IMR-90 (cell line): Measurements from ENCODE around the gene TMEM131. TPM values are rescaled to one million over a fixed set of nuclear protein-coding genes. Genes with fewer than 3 reads are reported as not detected.

Experiments
- ATAC-seq: fragments of 200-7000 bp; cut with Tn5 transposase; 2 replicates; pipeline ENCODE4 v1.9.1; 2020; ENCODE audit warnings: low read depth, mild to moderate bottlenecking, moderate library complexity
- BruUV-seq: library from RNA; stranded (reverse); fragments of 400-500 nt; replicated peaks from 2 replicates; lab custom pipeline; 2021; lab: Mats Ljungman, UMichigan
- CTCF ChIA-PET: fragments of 300-600 bp; formaldehyde crosslinking; extraction: SDS; loops from one replicate; lab custom pipeline; 2021; ENCODE audit warnings: antibody characterized with exemption; lab: Yijun Ruan, JAX
- POLR2A ChIA-PET: fragments of 300-600 bp; sonication (Branson Sonifier 250); formaldehyde crosslinking; loops from one replicate; lab custom pipeline; 2022; ENCODE audit warnings: antibody characterized with exemption; ENCODE audit not compliant: unreplicated experiment; lab: Charles Lee
- DNase-seq: peaks from one replicate; pipeline ENCODE4 v3.0.0; 2013
- H2AFZ ChIP-seq: replicated peaks from 2 replicates; pipeline ENCODE3; 2013; ENCODE audit warnings: low read length, mild to moderate bottlenecking; ENCODE audit not compliant: poor library complexity
- H2AK5ac ChIP-seq: 2 replicates; pipeline ENCODE4 v1.6.1; 2013; ENCODE audit warnings: low read depth, low read length, inconsistent platforms
- H2AK9ac ChIP-seq: replicated peaks from 2 replicates; pipeline ENCODE3; 2013; ENCODE audit warnings: mild to moderate bottlenecking, low read depth, low read length, moderate library complexity; ENCODE audit not compliant: poor library complexity
- H2BK120ac ChIP-seq: 2 replicates; pipeline ENCODE4 v1.6.1; 2013; ENCODE audit warnings: low read depth, low read length, inconsistent platforms
- H2BK15ac ChIP-seq: 3 replicates; pipeline ENCODE4 v1.6.1; 2013; ENCODE audit warnings: low read depth, low read length, inconsistent platforms
- H2BK20ac ChIP-seq: 2 replicates; pipeline ENCODE4 v1.6.1; 2013; ENCODE audit warnings: low read depth, mild to moderate bottlenecking, inconsistent platforms, low read length, moderate library complexity
- H2BK5ac ChIP-seq: 2 replicates; pipeline ENCODE4 v1.6.1; 2013; ENCODE audit warnings: mild to moderate bottlenecking, low read depth, low read length, inconsistent platforms; ENCODE audit not compliant: poor library complexity, severe bottlenecking
- H3K14ac ChIP-seq: replicated peaks from 2 replicates; pipeline ENCODE4 v1.6.1; 2013; ENCODE audit warnings: low read depth, low read length, inconsistent platforms
- H3K18ac ChIP-seq: 2 replicates; pipeline ENCODE4 v1.6.1; 2013; ENCODE audit warnings: low read depth, low read length, control low read depth
- H3K23ac ChIP-seq: 2 replicates; pipeline ENCODE4 v1.6.1; 2013; ENCODE audit warnings: low read depth, low read length, inconsistent platforms
- H3K27ac ChIP-seq: 2 replicates; pipeline ENCODE4 v1.5.1; 2013; ENCODE audit warnings: mild to moderate bottlenecking, control low read depth, low read length; ENCODE audit not compliant: insufficient read depth
- H3K27me3 ChIP-seq: 2 replicates; pipeline ENCODE4 v1.6.1; 2013; ENCODE audit warnings: low read length; ENCODE audit not compliant: control insufficient read depth, insufficient read depth
- H3K36me3 ChIP-seq: 2 replicates; pipeline ENCODE4 v1.6.1; 2013; ENCODE audit warnings: low read length, mixed read lengths; ENCODE audit not compliant: control insufficient read depth, insufficient read depth
- H3K4ac ChIP-seq: 2 replicates; pipeline ENCODE4 v1.6.1; 2013; ENCODE audit warnings: low read depth, low read length, inconsistent platforms
- H3K4me1 ChIP-seq: 2 replicates; pipeline ENCODE4 v1.6.1; 2013; ENCODE audit warnings: low read length, mixed read lengths; ENCODE audit not compliant: control insufficient read depth, insufficient read depth
- H3K4me2 ChIP-seq: 2 replicates; pipeline ENCODE4 v1.6.1; 2013; ENCODE audit warnings: low read depth, mild to moderate bottlenecking, control low read depth, low read length, moderate library complexity
- H3K4me3 ChIP-seq: 2 replicates; pipeline ENCODE4 v1.5.1; 2013; ENCODE audit warnings: low read depth, mild to moderate bottlenecking, control low read depth, low read length, moderate library complexity; ENCODE audit not compliant: insufficient read depth
- H3K56ac ChIP-seq: 2 replicates; pipeline ENCODE4 v1.6.1; 2013; ENCODE audit warnings: low read length, inconsistent platforms; ENCODE audit not compliant: insufficient read depth; ENCODE audit errors: extremely low read depth
- H3K79me1 ChIP-seq, 2 experiments: 2 replicates each; pipeline ENCODE4 v1.6.1; 2013; ENCODE audit warnings: low read length in 2 of 2, inconsistent platforms in 1 of 2, low read depth in 1 of 2
- H3K9ac ChIP-seq: 2 replicates; pipeline ENCODE4 v1.6.1; 2013; ENCODE audit warnings: low read depth, low read length, control low read depth
- H3K9me1 ChIP-seq: 2 replicates; pipeline ENCODE4 v1.6.1; 2013; ENCODE audit warnings: low read length, inconsistent platforms; ENCODE audit not compliant: insufficient read depth
- H3K9me3 ChIP-seq: 2 replicates; pipeline ENCODE4 v1.6.1; 2013; ENCODE audit warnings: low read length; ENCODE audit not compliant: control insufficient read depth, insufficient read depth
- H4K20me1 ChIP-seq: 2 replicates; pipeline ENCODE4 v1.6.1; 2013; ENCODE audit warnings: low read length, inconsistent platforms; ENCODE audit not compliant: insufficient read depth
- H4K5ac ChIP-seq: 2 replicates; pipeline ENCODE4 v1.6.1; 2013; ENCODE audit warnings: mild to moderate bottlenecking, low read depth, low read length, control low read depth
- H4K8ac ChIP-seq, 2 experiments: 2 replicates each; pipeline ENCODE4 v1.6.1; 2013; ENCODE audit warnings: low read depth in 2 of 2, low read length in 2 of 2, control low read depth in 1 of 2, inconsistent platforms in 1 of 2
- H4K91ac ChIP-seq: 2 replicates; pipeline ENCODE4 v1.6.1; 2013; ENCODE audit warnings: low read depth, low read length, inconsistent platforms; ENCODE audit not compliant: insufficient read depth
- BHLHE40 ChIP-seq: fragments of 150-350 bp; IDR thresholded peaks from 2 replicates; pipeline ENCODE4 v1.6.1; 2016; ENCODE audit warnings: mild to moderate bottlenecking, low read depth, low read length
- CEBPB ChIP-seq: IDR thresholded peaks from 2 replicates; pipeline ENCODE4 v1.6.1; 2012; ENCODE audit warnings: low read depth, low read length, improper control_type of control experiment
- CHD1 ChIP-seq: IDR thresholded peaks from 2 replicates; pipeline ENCODE4 v1.6.1; 2012; ENCODE audit warnings: low read depth, low read length, improper control_type of control experiment
- CTCF ChIP-seq: conservative IDR thresholded peaks from 2 replicates; pipeline ENCODE4 v1.5.1; 2012; ENCODE audit warnings: mild to moderate bottlenecking, low read depth, low read length, improper control_type of control experiment
- ELK1 ChIP-seq: fragments of 150-350 bp; IDR thresholded peaks from 2 replicates; pipeline ENCODE4 v1.6.1; 2016; ENCODE audit warnings: low read depth, mild to moderate bottlenecking, low read length, moderate library complexity, borderline replicate concordance
- FOS ChIP-seq: fragments of 150-350 bp; IDR thresholded peaks from 2 replicates; pipeline ENCODE4 v1.6.1; 2016; ENCODE audit warnings: low read depth, low read length
- MAFK ChIP-seq: IDR thresholded peaks from 2 replicates; pipeline ENCODE4 v1.6.1; 2012; ENCODE audit warnings: low read depth, low read length, improper control_type of control experiment
- MAZ ChIP-seq: IDR thresholded peaks from 2 replicates; pipeline ENCODE4 v1.6.1; 2012; ENCODE audit warnings: low read depth, mild to moderate bottlenecking, low read length, improper control_type of control experiment, moderate library complexity, borderline replicate concordance
- MXI1 ChIP-seq: IDR thresholded peaks from 2 replicates; pipeline ENCODE4 v1.6.1; 2012; ENCODE audit warnings: low read depth, mild to moderate bottlenecking, low read length, moderate library complexity, borderline replicate concordance
- NFE2L2 ChIP-seq: fragments of 150-350 bp; IDR thresholded peaks from 2 replicates; pipeline ENCODE4 v1.6.1; 2016; ENCODE audit warnings: low read depth, mild to moderate bottlenecking, low read length
- POLR2A ChIP-seq: IDR thresholded peaks from 2 replicates; pipeline ENCODE4 v1.6.1; 2012; ENCODE audit warnings: mild to moderate bottlenecking, low read depth, low read length
- RAD21 ChIP-seq: IDR thresholded peaks from 2 replicates; pipeline ENCODE4 v1.6.1; 2012; ENCODE audit warnings: low read length, improper control_type of control experiment
- RCOR1 ChIP-seq: IDR thresholded peaks from 2 replicates; pipeline ENCODE4 v1.6.1; 2012; ENCODE audit warnings: mild to moderate bottlenecking, low read length, improper control_type of control experiment; ENCODE audit not compliant: insufficient replicate concordance
- RFX5 ChIP-seq: IDR thresholded peaks from 2 replicates; pipeline ENCODE4 v1.8.0; 2012; ENCODE audit warnings: low read depth, mild to moderate bottlenecking, low read length, moderate library complexity
- SMC3 ChIP-seq: fragments of 150-350 bp; IDR thresholded peaks from 2 replicates; pipeline ENCODE4 v1.6.1; 2016; ENCODE audit warnings: low read depth, mild to moderate bottlenecking, antibody characterized with exemption, low read length, moderate library complexity
- USF2 ChIP-seq: fragments of 150-350 bp; IDR thresholded peaks from 2 replicates; pipeline ENCODE4 v1.6.1; 2017; ENCODE audit warnings: mild to moderate bottlenecking, antibody characterized with exemption, low read length, low read depth
- WGBS, 2 experiments: methylation state at CpG; one replicate each; pipeline versions ENCODE4 v1.1.5 to v1.1.7; 2013; ENCODE audit warnings: missing lambda C conversion rate in 2 of 2; ENCODE audit not compliant: insufficient read length in 1 of 2; ENCODE audit errors: extremely low coverage in 2 of 2; 5-methylcytosine and 5-hydroxymethylcytosine counted together
- dilution Hi-C: fragments of 300-500 bp; cut with HindIII; formaldehyde crosslinking; loops from one replicate; pipeline ENCODE4 v1.14.3; 2018; ENCODE audit warnings: low sequenced_read_pairs; ENCODE audit not compliant: unreplicated experiment
- in situ Hi-C: fragments of 300-500 bp; cut with MboI; formaldehyde crosslinking; loops from 3 replicates; pipeline ENCODE4 v1.14.3; 2019; ENCODE audit warnings: low sequenced_read_pairs, inconsistent platforms, mixed read lengths
- intact Hi-C: fragments of 100-400 bp; cut with micrococcal nuclease; formaldehyde crosslinking; loops from 2 replicates; pipeline ENCODE4 v1.10.0; 2022
- polyA plus RNA-seq, 3 experiments: library from polyadenylated mRNA; depleted of rRNA; stranded (reverse); fragments of >200 nt; gene quantifications; 2 replicates each; pipeline ENCODE4 v1.2.3, GENCODE V29; 2012; ENCODE audit warnings: low replicate concordance in 1 of 3
- total RNA-seq: library from RNA; depleted of rRNA; stranded (reverse); fragments of >200 nt; gene quantifications from 2 replicates; pipeline ENCODE4 v1.2.3, GENCODE V29; 2012

TMEM131 gene
- total and polyA plus RNA-seq, 2 of the 4 experiments (the other 2 are of a cell fraction): 13.3 to 14.0 TPM

- Histone ChIP-seq H3K9me1 (no peaks in the 10 kb centered on the region), H2BK15ac (no peak overlapping the region), H2BK120ac (no peak overlapping the region), H3K9me3 (no peaks in the 10 kb centered on the region), H3K27me3 (no peaks in the 10 kb centered on the region), H2BK20ac (no peak overlapping the region), H2AK9ac (no peak overlapping the region), H3K4me3 (no peak overlapping the region), H4K91ac (no peak overlapping the region), H4K20me1 (no peaks in the 10 kb centered on the region), H3K36me3 (no peaks in the 10 kb centered on the region), H3K27ac (no peak overlapping the region), H3K23ac (no peak overlapping the region), H3K18ac (no peak overlapping the region), H3K4ac (no peak overlapping the region), H4K5ac (no peak overlapping the region), H2BK5ac (no peak overlapping the region), H3K79me1 (peaks cover 9 to 33% of the 10 kb centered on the region in 2 experiments), H3K4me2 (no peak overlapping the region), H2AK5ac (no peak overlapping the region), H3K4me1 (no peaks in the 10 kb centered on the region; the same call in 1 of the 2 replicates), H2AFZ (no peak overlapping the region), H4K8ac (no peak overlapping the region), H3K9ac (no peak overlapping the region), H3K14ac (no peak overlapping the region), H3K56ac (no peak overlapping the region)
- in situ Hi-C loops (no loop called here), dilution Hi-C loops (no loop called here), intact Hi-C loops (no loop called here)
- DNase-seq (peak; percentile 18), ATAC-seq (no peak)
- POLR2A ChIA-PET: no interaction called here
- WGBS, 2 experiments: no CpG with 5 or more reads among the region's 3 CpGs
- TF ChIP-seq ELK1 (no peak), RFX5 (no peak), CEBPB (no peak), POLR2A (no peak), SMC3 (no peak), BHLHE40 (no peak), CHD1 (no peak), USF2 (no peak), MAZ (no peak), MXI1 (no peak), RAD21 (no peak), RCOR1 (no peak), MAFK (no peak), CTCF (no peak), NFE2L2 (no peak), FOS (no peak)
- BruUV-seq: no TSS peak
- CTCF ChIA-PET: no interaction called here
These were observed 145.7 kb downstream of the TMEM131 start for GRCh38 chr2:97849881-97850528.
